ENCODE data around the gene NIPBL.

- TF ChIP-seq, protein P1, sequence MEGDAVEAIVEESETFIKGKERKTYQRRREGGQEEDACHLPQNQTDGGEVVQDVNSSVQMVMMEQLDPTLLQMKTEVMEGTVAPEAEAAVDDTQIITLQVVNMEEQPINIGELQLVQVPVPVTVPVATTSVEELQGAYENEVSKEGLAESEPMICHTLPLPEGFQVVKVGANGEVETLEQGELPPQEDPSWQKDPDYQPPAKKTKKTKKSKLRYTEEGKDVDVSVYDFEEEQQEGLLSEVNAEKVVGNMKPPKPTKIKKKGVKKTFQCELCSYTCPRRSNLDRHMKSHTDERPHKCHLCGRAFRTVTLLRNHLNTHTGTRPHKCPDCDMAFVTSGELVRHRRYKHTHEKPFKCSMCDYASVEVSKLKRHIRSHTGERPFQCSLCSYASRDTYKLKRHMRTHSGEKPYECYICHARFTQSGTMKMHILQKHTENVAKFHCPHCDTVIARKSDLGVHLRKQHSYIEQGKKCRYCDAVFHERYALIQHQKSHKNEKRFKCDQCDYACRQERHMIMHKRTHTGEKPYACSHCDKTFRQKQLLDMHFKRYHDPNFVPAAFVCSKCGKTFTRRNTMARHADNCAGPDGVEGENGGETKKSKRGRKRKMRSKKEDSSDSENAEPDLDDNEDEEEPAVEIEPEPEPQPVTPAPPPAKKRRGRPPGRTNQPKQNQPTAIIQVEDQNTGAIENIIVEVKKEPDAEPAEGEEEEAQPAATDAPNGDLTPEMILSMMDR (IDR thresholded peaks at IDR 0.05): no peak
- no peak for TF ChIP-seq POLR2A (IDR thresholded peaks at IDR 0.05)
Measured at GRCh38 chr5:36969700-36970395, 93.3 kb downstream of the NIPBL start.

Measured in breast epithelium (tissue), 3 donors.